NCI-H2107 treated with DMSO at 0.1 percent for 48 hours (cell line): Measurements from ENCODE around the gene ALDOA.

Experiments
- DNase-seq: peaks from one replicate; lab custom pipeline; 2025; ENCODE audit not compliant: unreplicated experiment; lab: John Stamatoyannopoulos, UW

ALDOA gene

GRCh38 chr16:30068750-30069610 lies 3.4 kb downstream of the ALDOA start:
- no peak for DNase-seq

- no peak for DNase-seq
Observed at GRCh38 chr16:30069611-30070462, 4.3 kb downstream of the ALDOA start.

GRCh38 chr16:30070490-30070889 lies 4.9 kb downstream of the ALDOA start:
- DNase-seq: no peak

GRCh38 chr16:30075503-30076275 lies 10.1 kb downstream of the ALDOA start, which contains the start of gene PPP4C:
Gene PPP4C, plus strand, starts transcription at chr16:30075994. Its CDS starts 384 bp downstream, at chr16:30076378.
- peak; percentile 72 for DNase-seq

- DNase-seq: no peak
Observed at GRCh38 chr16:30076276-30076791, 10.8 kb downstream of the ALDOA start.

GRCh38 chr16:30077656-30078055 lies 12.1 kb downstream of the ALDOA start:
- no peak for DNase-seq

- no peak for DNase-seq
Observed at GRCh38 chr16:30078744-30079143, 13.2 kb downstream of the ALDOA start.

- DNase-seq: no peak
Observed at GRCh38 chr16:30079480-30079879, 13.9 kb downstream of the ALDOA start.

- DNase-seq: no peak
Observed at GRCh38 chr16:30082545-30083090, 17.1 kb downstream of the ALDOA start.

- no peak for DNase-seq
Observed at GRCh38 chr16:30083216-30084055, 17.9 kb downstream of the ALDOA start.

- DNase-seq: no peak
Observed at GRCh38 chr16:30084096-30084815, 18.7 kb downstream of the ALDOA start.

GRCh38 chr16:30084816-30085159 lies 19.2 kb downstream of the ALDOA start:
- DNase-seq: no peak

GRCh38 chr16:30085247-30085646 lies 19.7 kb downstream of the ALDOA start:
- no peak for DNase-seq

- no peak for DNase-seq
Observed at GRCh38 chr16:30085820-30086219, 20.3 kb downstream of the ALDOA start.

- no peak for DNase-seq
Observed at GRCh38 chr16:30086291-30087140, 21.0 kb downstream of the ALDOA start.

- DNase-seq: no peak
Observed at GRCh38 chr16:30087181-30087898, 21.8 kb downstream of the ALDOA start.

- DNase-seq: no peak
Observed at GRCh38 chr16:30088237-30088831, 22.8 kb downstream of the ALDOA start.
